Body of pancreas (tissue), 4 donors: ENCODE measurements around the gene GAK. TPM values are rescaled to one million over a fixed set of nuclear protein-coding genes. Genes with fewer than 3 reads are reported as not detected.

Experiments
- ATAC-seq: fragments of 150-250 bp; one replicate; pipeline ENCODE4 v1.9.1; 2016
- DNase-seq, 4 donors: peaks; one replicate each; pipeline ENCODE4 v3.0.0-alpha.2; 2019
- H3K27ac ChIP-seq, 4 donors: fragments of 200-600 bp; sonication (generic); 1 replicate in 3 of 4; 2 replicates in 1 of 4; pipeline versions ENCODE4 v1.5.1 to v1.6.1; 2016 to 2019; ENCODE audit warnings: mild to moderate bottlenecking in 1 of 4, mixed read lengths in 1 of 4, moderate library complexity in 1 of 4
- H3K27me3 ChIP-seq, 2 donors: fragments of 200-600 bp; sonication (generic); one replicate each; pipeline ENCODE4 v1.6.0; 2016; ENCODE audit warnings: mild to moderate bottlenecking in 1 of 2
- H3K36me3 ChIP-seq, 2 donors: fragments of 200-600 bp; sonication (generic); replicated peaks in 1 of 2; 2 replicates each; pipeline ENCODE4 v1.5.1; 2016; ENCODE audit warnings: low read depth in 2 of 2; ENCODE audit not compliant: insufficient read depth in 1 of 2
- H3K4me1 ChIP-seq: fragments of 200-600 bp; sonication (generic); one replicate; pipeline ENCODE4 v1.6.0; 2016
- H3K4me3 ChIP-seq, 2 donors: fragments of 200-600 bp; sonication (generic); 1 replicate in 1 of 2; 2 replicates in 1 of 2; pipeline ENCODE4 v1.5.1; 2016 to 2019
- H3K9me3 ChIP-seq, 3 donors: fragments of 200-600 bp; sonication (generic); 1 replicate in 2 of 3; 2 replicates in 1 of 3; pipeline ENCODE4 v1.5.1; 2016
- POLR2A ChIP-seq, 3 donors: fragments of 450-650 bp; IDR thresholded peaks; one replicate each; pipeline ENCODE4 v1.6.1; 2016; ENCODE audit warnings: antibody characterized with exemption in 3 of 3, mild to moderate bottlenecking in 2 of 3
- WGBS, 2 donors: methylation state at CpG; one replicate each; pipeline ENCODE4 v1.1.5; 2017; 5-methylcytosine and 5-hydroxymethylcytosine counted together
- intact Hi-C: fragments of 100-400 bp; cut with DNase I; formaldehyde crosslinking; loops from one replicate; pipeline ENCODE4 v1.15.1; 2023
- total RNA-seq, 2 donors: library from RNA; depleted of rRNA; stranded (reverse); fragments of >200 nt; gene quantifications; one replicate each; pipeline ENCODE4 v1.1.0, GENCODE V29; 2016
- TF ChIP-seq, protein P1 (sequence below), 7 experiments: fragments of 450-650 bp in 4 of 7; fragments of 200-600 bp in 3 of 7; sonication (generic) in 3 of 7; IDR thresholded peaks; one replicate each; pipeline ENCODE4 v1.5.1; 2016 to 2019; ENCODE audit warnings: antibody characterized with exemption in 7 of 7

Gene GAK
- total RNA-seq, 2 donors from 2014 or later: 126 to 127 TPM

DNA sequence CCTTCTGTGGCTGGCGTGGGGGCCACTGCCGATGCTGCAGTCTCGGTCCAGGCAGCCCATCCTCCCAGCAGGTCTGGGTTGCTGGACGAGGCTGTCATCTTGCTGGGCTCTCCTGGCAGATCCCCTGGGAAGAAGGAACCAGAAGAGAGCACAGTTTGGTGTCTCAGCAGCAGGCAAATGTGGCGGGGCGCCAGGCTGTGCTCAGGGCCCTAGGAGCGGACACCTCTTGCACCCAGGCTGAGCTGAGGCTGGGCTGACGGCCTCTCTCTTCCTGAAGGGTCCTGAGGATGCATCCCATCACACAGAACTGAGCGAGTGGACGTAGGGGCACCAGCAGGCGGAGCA is 67.0 kb downstream of the GAK start:
- 96 to 98% methylated on average over 4 to 7 of the region's 11 CpGs for WGBS, 2 donors
- Histone ChIP-seq H3K27me3 (no peaks in the 10 kb centered on the region), H3K27ac (no peak overlapping the region), H3K36me3 (peaks cover 7 to 26% of the 10 kb centered on the region in 2 donors), H3K4me1 (no peaks in the 10 kb centered on the region), H3K4me3 (no peak overlapping the region), H3K9me3 (no peaks in the 10 kb centered on the region)
- intact Hi-C loops: no loop called here
- ATAC-seq: no peak
- TF ChIP-seq POLR2A (IDR thresholded peaks at IDR 0.05): no peak
- TF ChIP-seq, protein P1, sequence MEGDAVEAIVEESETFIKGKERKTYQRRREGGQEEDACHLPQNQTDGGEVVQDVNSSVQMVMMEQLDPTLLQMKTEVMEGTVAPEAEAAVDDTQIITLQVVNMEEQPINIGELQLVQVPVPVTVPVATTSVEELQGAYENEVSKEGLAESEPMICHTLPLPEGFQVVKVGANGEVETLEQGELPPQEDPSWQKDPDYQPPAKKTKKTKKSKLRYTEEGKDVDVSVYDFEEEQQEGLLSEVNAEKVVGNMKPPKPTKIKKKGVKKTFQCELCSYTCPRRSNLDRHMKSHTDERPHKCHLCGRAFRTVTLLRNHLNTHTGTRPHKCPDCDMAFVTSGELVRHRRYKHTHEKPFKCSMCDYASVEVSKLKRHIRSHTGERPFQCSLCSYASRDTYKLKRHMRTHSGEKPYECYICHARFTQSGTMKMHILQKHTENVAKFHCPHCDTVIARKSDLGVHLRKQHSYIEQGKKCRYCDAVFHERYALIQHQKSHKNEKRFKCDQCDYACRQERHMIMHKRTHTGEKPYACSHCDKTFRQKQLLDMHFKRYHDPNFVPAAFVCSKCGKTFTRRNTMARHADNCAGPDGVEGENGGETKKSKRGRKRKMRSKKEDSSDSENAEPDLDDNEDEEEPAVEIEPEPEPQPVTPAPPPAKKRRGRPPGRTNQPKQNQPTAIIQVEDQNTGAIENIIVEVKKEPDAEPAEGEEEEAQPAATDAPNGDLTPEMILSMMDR (IDR thresholded peaks at IDR 0.05): no peak
- DNase-seq: no peak

DNA sequence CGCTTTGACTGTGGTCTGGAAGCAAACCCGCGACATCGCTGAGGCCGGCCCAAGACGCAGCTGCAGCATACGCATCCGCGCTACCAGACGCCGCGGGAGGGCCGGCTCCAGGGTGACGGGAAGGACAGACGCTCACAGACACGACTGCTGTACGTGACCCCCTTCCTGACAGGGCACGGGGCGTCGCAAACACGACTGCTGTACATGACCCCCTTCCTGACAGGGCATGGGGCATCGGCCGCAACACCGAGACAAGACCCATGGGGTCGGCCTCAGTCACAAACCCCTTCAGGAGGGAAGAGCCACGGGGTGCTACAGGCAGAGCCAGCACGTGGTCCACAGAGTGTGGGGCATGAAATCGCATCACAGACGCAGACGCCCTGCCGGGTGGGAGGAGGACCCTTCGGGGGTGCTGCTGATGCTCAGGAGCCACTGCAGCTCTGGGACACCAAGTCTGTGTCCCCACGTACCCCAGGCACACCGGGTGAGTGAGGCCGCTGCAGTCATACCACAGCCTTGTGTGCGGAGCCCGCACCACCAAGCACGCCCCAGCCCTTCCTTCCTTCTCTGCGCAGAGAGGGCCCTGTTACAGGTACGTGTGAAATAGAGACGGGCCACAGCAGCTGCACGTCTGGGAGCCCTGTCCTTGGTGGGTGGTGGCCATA is 67.5 kb downstream of the GAK start:
- ATAC-seq (no peak), DNase-seq (no peak)
- no peaks in the 10 kb centered on the region for H3K4me1 ChIP-seq
- H3K27ac ChIP-seq: no peak overlapping the region
- WGBS, 2 donors: 93 to 96% methylated on average over 8 to 41 of the region's 42 CpGs
- H3K36me3 ChIP-seq: peaks cover 7 to 23% of the 10 kb centered on the region in 2 donors
- no peaks in the 10 kb centered on the region for H3K27me3 ChIP-seq
- TF ChIP-seq POLR2A (IDR thresholded peaks at IDR 0.05): no peak
- TF ChIP-seq, protein P1 (IDR thresholded peaks at IDR 0.05): no peak
- H3K4me3 ChIP-seq: no peak overlapping the region
- intact Hi-C loops: no loop called here
- H3K9me3 ChIP-seq: no peaks in the 10 kb centered on the region

DNA sequence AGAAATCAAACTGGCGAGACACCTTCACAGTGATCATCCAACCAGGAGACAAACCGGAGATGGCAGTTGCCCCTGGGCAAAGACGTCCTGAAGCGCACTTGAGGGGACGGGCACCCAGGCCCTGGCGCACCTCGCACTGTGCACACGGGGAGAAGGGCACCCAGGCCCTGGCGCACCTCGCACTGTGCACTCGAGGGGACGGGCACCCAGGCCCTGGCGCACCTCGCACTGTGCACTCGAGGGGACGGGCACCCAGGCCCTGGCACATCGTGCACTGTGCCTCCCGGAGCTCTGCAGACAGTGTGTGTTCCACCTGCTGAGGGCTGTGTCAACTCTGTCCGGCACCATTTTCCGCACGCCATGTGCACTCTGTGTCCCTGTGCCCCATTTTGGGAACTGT is 71.6 kb downstream of the GAK start:
- H3K4me3 ChIP-seq: no peak overlapping the region
- ATAC-seq: no peak
- TF ChIP-seq POLR2A (IDR thresholded peaks at IDR 0.05): no peak
- TF ChIP-seq, protein P1 (IDR thresholded peaks at IDR 0.05): no peak
- peak in 1 of 4 donors; percentile 4 for DNase-seq
- intact Hi-C loops: no loop called here
- H3K9me3 ChIP-seq: no peaks in the 10 kb centered on the region
- H3K27me3 ChIP-seq: no peaks in the 10 kb centered on the region
- no peaks in the 10 kb centered on the region for H3K4me1 ChIP-seq
- peaks cover 8 to 33% of the 10 kb centered on the region in 2 donors for H3K36me3 ChIP-seq
- no peak overlapping the region for H3K27ac ChIP-seq
- 97% methylated on average over 19 to 21 of the region's 21 CpGs for WGBS, 2 donors

DNA sequence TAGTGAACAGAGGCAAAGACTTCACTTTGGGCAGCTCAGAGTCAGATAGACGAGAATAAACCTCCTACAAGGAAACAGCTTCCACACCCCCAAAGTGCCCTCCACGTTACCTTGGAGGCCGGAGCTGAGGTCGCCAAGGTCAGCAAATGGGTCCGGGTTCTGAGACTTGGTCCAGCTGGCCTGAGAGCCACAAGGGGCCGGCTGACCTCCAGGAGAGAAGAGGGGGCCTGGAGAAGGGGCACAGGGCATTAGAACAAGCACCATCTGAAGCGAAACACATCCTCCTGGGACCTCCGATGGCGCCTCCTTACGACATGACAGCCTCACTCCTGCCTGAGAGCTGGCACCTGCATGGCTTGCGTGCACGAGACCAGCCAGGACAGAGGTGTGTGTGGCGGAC is 72.6 kb downstream of the GAK start:
- Histone ChIP-seq H3K4me1 (no peaks in the 10 kb centered on the region), H3K4me3 (no peak overlapping the region), H3K36me3 (peaks cover 8 to 31% of the 10 kb centered on the region in 2 donors), H3K27me3 (no peaks in the 10 kb centered on the region), H3K27ac (no peak overlapping the region), H3K9me3 (no peaks in the 10 kb centered on the region)
- 91 to 100% methylated on average over 4 to 13 of the region's 13 CpGs for WGBS, 2 donors
- DNase-seq (no peak), ATAC-seq (no peak)
- intact Hi-C loops: no loop called here
- TF ChIP-seq, protein P1 (IDR thresholded peaks at IDR 0.05): no peak
- no peak for TF ChIP-seq POLR2A (IDR thresholded peaks at IDR 0.05)

DNA sequence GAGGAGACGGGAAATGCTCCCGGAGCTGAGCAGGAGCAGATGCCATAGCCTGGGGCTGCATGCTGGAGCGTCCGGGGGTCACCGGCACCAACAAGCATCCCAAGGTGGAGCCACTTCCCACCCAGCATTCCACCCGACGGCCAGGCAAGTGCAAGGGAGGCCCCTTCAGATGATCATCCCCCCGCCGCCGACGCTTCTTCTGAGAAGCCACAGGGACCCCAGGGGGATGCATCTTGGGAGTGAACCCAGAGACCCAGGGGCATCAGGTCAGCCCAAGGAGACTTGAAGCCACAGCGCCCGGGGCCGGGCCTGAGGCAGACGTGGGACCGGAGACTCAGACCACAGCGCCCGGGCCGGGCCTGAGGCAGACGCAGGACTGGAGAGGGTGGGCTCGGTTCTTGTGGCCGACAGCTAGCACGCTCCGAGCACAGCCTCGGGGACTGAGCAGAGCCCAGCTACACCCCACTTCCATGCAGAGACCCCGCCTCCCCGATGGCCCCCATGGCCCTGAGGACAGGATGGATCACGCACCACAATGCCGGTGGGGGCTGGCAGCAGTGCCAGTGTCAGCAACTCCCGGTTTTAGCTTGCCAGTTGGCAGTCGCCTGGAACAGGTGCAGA is 73.2 kb downstream of the GAK start:
- Histone ChIP-seq H3K4me3 (no peak overlapping the region), H3K27ac (no peak overlapping the region), H3K4me1 (no peaks in the 10 kb centered on the region), H3K36me3 (peaks cover 8 to 29% of the 10 kb centered on the region in 2 donors), H3K9me3 (no peaks in the 10 kb centered on the region), H3K27me3 (no peaks in the 10 kb centered on the region)
- WGBS, 2 donors: 94 to 95% methylated on average over 10 to 31 of the region's 31 CpGs
- ATAC-seq (no peak), DNase-seq (no peak)
- intact Hi-C loops: no loop called here
- TF ChIP-seq, protein P1 (IDR thresholded peaks at IDR 0.05): no peak
- no peak for TF ChIP-seq POLR2A (IDR thresholded peaks at IDR 0.05)
